HCT116 (cell line): ENCODE data around the gene SOBP. TPM values are rescaled to one million over a fixed set of nuclear protein-coding genes. Genes with fewer than 3 reads are reported as not detected.

ENCODE experiments used
- ATAC-seq: fragments of 200-7000 bp; cut with Tn5 transposase; 2 replicates; pipeline ENCODE4 v1.9.1; 2020; ENCODE audit warnings: mild to moderate bottlenecking, moderate library complexity
- BruUV-seq: library from RNA; stranded (reverse); fragments of 400-500 nt; replicated peaks from 2 replicates; lab custom pipeline; 2021; lab: Mats Ljungman, UMichigan
- CTCF ChIA-PET: fragments of 300-600 bp; sonication (Branson Sonifier 250); formaldehyde crosslinking; loops from one replicate; lab custom pipeline; 2021; ENCODE audit warnings: antibody characterized with exemption; lab: Charles Lee
- POLR2A ChIA-PET: fragments of 300-600, 350-600 bp; sonication (Branson Sonifier 250); formaldehyde crosslinking; loops from one replicate; lab custom pipeline; 2021; ENCODE audit warnings: antibody characterized with exemption; lab: Charles Lee
- RAD21 ChIA-PET, 2 experiments: fragments of 300-600 bp; sonication (Branson Sonifier 250); formaldehyde crosslinking; loops; one replicate each; lab custom pipeline; 2023; ENCODE audit warnings: low total read pairs in 2 of 2; ENCODE audit not compliant: uncharacterized antibody in 2 of 2, unreplicated experiment in 2 of 2, low non-redundant PET in 1 of 2; lab: Charles Lee
- DNase-seq: peaks from one replicate; pipeline ENCODE4 v3.0.0-alpha.2; 2010; ENCODE audit warnings: low read depth, low spot score
- H2AFZ ChIP-seq: fragments of 200-600 bp; shearing (Covaris generic), sonication (generic); 2 replicates; pipeline ENCODE4 v1.6.1; 2017; ENCODE audit warnings: low read depth, mixed run types, mixed read lengths, antibody characterized with exemption, low read length; ENCODE audit not compliant: poor library complexity, severe bottlenecking
- H3K27ac ChIP-seq: 2 replicates; pipeline ENCODE4 v1.5.1; 2012; ENCODE audit warnings: low read depth, low read length
- H3K27me3 ChIP-seq: fragments of 200-600 bp; sonication (generic); 2 replicates; pipeline ENCODE4 v1.6.1; 2016; ENCODE audit warnings: mixed run types, low read length, mixed read lengths; ENCODE audit not compliant: insufficient read depth
- H3K36me3 ChIP-seq, 2 experiments: fragments of 200-500 bp in 1 of 2; fragments of 200-600 bp in 1 of 2; sonication (Bioruptor generic) in 1 of 2; sonication (generic) in 1 of 2; 2 replicates each; pipeline versions ENCODE4 v1.5.1 to v1.6.1; 2014 to 2016; ENCODE audit warnings: low read length in 2 of 2, inconsistent platforms in 1 of 2, mixed read lengths in 1 of 2, mixed run types in 1 of 2; ENCODE audit not compliant: insufficient read depth in 2 of 2, control insufficient read depth in 1 of 2
- H3K4me1 ChIP-seq, 2 experiments: fragments of 200-600 bp in 1 of 2; sonication (generic) in 1 of 2; 2 replicates each; pipeline versions ENCODE4 v1.5.1 to v1.6.1; 2012 to 2017; ENCODE audit warnings: low read length in 2 of 2, inconsistent platforms in 1 of 2, mild to moderate bottlenecking in 1 of 2, mixed read lengths in 1 of 2, mixed run types in 1 of 2, moderate library complexity in 1 of 2; ENCODE audit not compliant: insufficient read depth in 2 of 2, control insufficient read depth in 1 of 2
- H3K4me2 ChIP-seq: fragments of 200-600 bp; sonication (generic); 2 replicates; pipeline ENCODE4 v1.6.1; 2017; ENCODE audit warnings: mixed run types, low read length, mixed read lengths
- H3K4me3 ChIP-seq, 2 experiments: fragments of 200-600 bp in 1 of 2; sonication (generic) in 1 of 2; replicated peaks in 1 of 2; 2 replicates each; pipeline ENCODE4 v1.5.1; 2011 to 2016; ENCODE audit warnings: low read length in 2 of 2, control low read depth in 1 of 2, low read depth in 1 of 2, mild to moderate bottlenecking in 1 of 2, mixed read lengths in 1 of 2, mixed run types in 1 of 2
- H3K79me2 ChIP-seq: fragments of 200-600 bp; sonication (generic); 2 replicates; pipeline ENCODE4 v1.6.1; 2017; ENCODE audit warnings: mild to moderate bottlenecking, mixed run types, low read length, moderate library complexity, mixed read lengths; ENCODE audit not compliant: insufficient read depth
- H3K9ac ChIP-seq: fragments of 200-600 bp; sonication (generic); 2 replicates; pipeline ENCODE4 v1.6.1; 2016; ENCODE audit warnings: low read length, mixed read lengths
- H3K9me2 ChIP-seq: fragments of 200-600 bp; sonication (generic), shearing (Covaris generic); 2 replicates; pipeline ENCODE4 v1.6.1; 2017; ENCODE audit warnings: mixed run types, mild to moderate bottlenecking, moderate library complexity; ENCODE audit not compliant: insufficient read depth
- H3K9me3 ChIP-seq, 2 experiments: fragments of 200-500 bp in 1 of 2; fragments of 200-600 bp in 1 of 2; sonication (Bioruptor generic) in 1 of 2; sonication (generic) in 1 of 2; 2 replicates each; pipeline ENCODE4 v1.6.1; 2014 to 2017; ENCODE audit warnings: low read length in 2 of 2, mixed read lengths in 2 of 2, inconsistent platforms in 1 of 2, low read depth in 1 of 2, mild to moderate bottlenecking in 1 of 2, mixed run types in 1 of 2, moderate library complexity in 1 of 2; ENCODE audit not compliant: control insufficient read depth in 1 of 2, insufficient read depth in 1 of 2
- H4K20me1 ChIP-seq: fragments of 200-600 bp; sonication (generic), shearing (Covaris generic); 2 replicates; pipeline ENCODE4 v1.6.1; 2017; ENCODE audit warnings: mixed run types, mild to moderate bottlenecking, moderate library complexity; ENCODE audit not compliant: insufficient read depth
- ATF3 ChIP-seq: IDR thresholded peaks from 2 replicates; pipeline ENCODE4 v1.6.1; 2012
- CEBPB ChIP-seq: IDR thresholded peaks from 2 replicates; pipeline ENCODE4 v1.6.1; 2012; ENCODE audit warnings: low read depth
- JUND ChIP-seq: IDR thresholded peaks from 2 replicates; pipeline ENCODE4 v1.6.1; 2012
- ZFX ChIP-seq: fragments of 450-650 bp; IDR thresholded peaks from 2 replicates; pipeline ENCODE4 v1.6.1; 2017
- ZNF274 ChIP-seq: fragments of 200-500 bp; sonication (Bioruptor generic); IDR thresholded peaks from 2 replicates; pipeline ENCODE4 v1.6.1; 2014; ENCODE audit warnings: mild to moderate bottlenecking, low read depth, low read length, inconsistent platforms
- intact Hi-C: fragments of 100-400 bp; cut with micrococcal nuclease; formaldehyde crosslinking; loops from 2 replicates; pipeline ENCODE4 v1.10.0; 2022
- total RNA-seq: library from RNA; stranded (reverse); gene quantifications from one replicate; pipeline ENCODE4 v1.2.1, GENCODE V29; 2021; ENCODE audit not compliant: unreplicated experiment
- TF ChIP-seq, protein P1 (sequence below), 3 experiments: fragments of 200-600 bp in 1 of 3; sonication (generic) in 1 of 3; IDR thresholded peaks in 2 of 3; conservative IDR thresholded peaks in 1 of 3; 2 replicates each; pipeline ENCODE4 v1.5.1; 2012 to 2017; ENCODE audit warnings: low read depth in 2 of 3, low read length in 2 of 3, antibody characterized with exemption in 1 of 3, borderline replicate concordance in 1 of 3, control low read depth in 1 of 3, mild to moderate bottlenecking in 1 of 3, mixed read lengths in 1 of 3, mixed run types in 1 of 3, moderate library complexity in 1 of 3; ENCODE audit not compliant: insufficient read depth in 1 of 3
- TF ChIP-seq, protein P2 (sequence below): IDR thresholded peaks from 2 replicates; pipeline ENCODE4 v1.6.1; 2012

SOBP gene
- total RNA-seq, 1 experiment from 2014 or later: 2.6 TPM

GRCh38 chr6:107491760-107492660 is 2.1 kb downstream of the SOBP start:
- peak overlapping the region; percentile 89 for H3K4me2 ChIP-seq
- ATAC-seq (no peak), DNase-seq (no peak)
- ChIA-PET POLR2A (no interaction called here), CTCF (no interaction called here), RAD21 (no interaction called here)
- H3K27ac ChIP-seq: no peak overlapping the region
- H3K9ac ChIP-seq: no peak overlapping the region
- TF ChIP-seq CEBPB (0 out of 2 replicates have a peak, but pooled peaks have one; percentile 3), ZFX (no peak)
- BruUV-seq: TSS peak; percentile 33
- no peaks in the 10 kb centered on the region for H3K79me2 ChIP-seq
- no peaks in the 10 kb centered on the region for H3K27me3 ChIP-seq
- H2AFZ ChIP-seq: no peak overlapping the region
- peaks cover 17 to 26% of the 10 kb centered on the region in 2 experiments for H3K4me1 ChIP-seq
- no peaks in the 10 kb centered on the region for H3K9me2 ChIP-seq
- intact Hi-C loops: no loop called here
- no peaks in the 10 kb centered on the region for H3K36me3 ChIP-seq
- H3K4me3 ChIP-seq: peak overlapping the region; percentile 75 to 79; a peak in 3 of 4 replicates
- no peaks in the 10 kb centered on the region for H3K9me3 ChIP-seq
- H4K20me1 ChIP-seq: no peaks in the 10 kb centered on the region

DNA sequence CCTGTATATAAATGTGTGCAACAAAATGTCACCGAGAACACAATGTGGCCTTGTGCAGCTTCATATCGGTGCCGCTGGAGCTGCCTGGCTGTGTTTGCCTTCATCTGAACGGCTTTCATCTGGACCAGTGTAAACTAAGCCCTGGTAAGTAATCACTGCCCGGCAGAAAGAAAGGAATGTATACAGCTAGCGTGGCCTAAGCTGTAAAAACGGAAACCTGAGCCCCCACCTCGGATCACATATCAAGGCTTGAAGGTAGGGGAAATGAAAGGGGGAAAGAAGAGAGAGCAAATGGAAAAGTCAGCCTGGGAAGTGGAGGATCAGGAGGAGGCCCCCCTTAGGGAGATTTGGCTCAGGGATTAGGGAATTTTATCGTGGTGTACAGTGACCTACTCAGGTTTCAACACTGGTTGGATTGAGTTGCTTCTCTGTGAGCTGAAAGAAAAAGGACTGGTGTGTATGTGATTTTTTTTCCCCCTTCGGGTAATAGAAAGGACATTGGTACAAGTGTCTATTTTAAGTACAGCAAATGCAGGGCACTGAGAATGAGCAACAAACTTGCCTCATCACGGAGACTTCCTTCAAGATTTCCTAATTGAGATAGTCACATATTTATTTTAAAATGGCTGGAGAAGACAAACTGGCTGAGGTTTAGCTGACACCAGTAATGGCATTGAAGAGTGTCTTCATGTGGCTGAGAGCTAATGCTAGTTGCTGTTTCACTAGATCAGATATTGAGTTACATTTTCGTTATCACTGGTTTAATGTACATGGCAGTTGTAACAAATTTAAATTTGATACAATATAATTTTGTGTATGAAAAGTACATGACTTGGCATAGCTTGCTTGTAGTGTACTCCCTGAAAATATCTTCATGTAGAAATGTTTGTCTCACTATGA is 3.5 kb downstream of the SOBP start:
- CTCF ChIA-PET: no interaction called here
- H3K9me3 ChIP-seq: no peaks in the 10 kb centered on the region
- H3K4me3 ChIP-seq: no peak overlapping the region
- no peaks in the 10 kb centered on the region for H3K27me3 ChIP-seq
- H2AFZ ChIP-seq: no peak overlapping the region
- H3K36me3 ChIP-seq: no peaks in the 10 kb centered on the region
- no peak overlapping the region for H3K4me2 ChIP-seq
- peaks cover 17 to 23% of the 10 kb centered on the region in 2 experiments for H3K4me1 ChIP-seq
- no peaks in the 10 kb centered on the region for H4K20me1 ChIP-seq
- POLR2A ChIA-PET: no interaction called here
- H3K27ac ChIP-seq: no peak overlapping the region
- no peaks in the 10 kb centered on the region for H3K9me2 ChIP-seq
- intact Hi-C loops: no loop called here
- RAD21 ChIA-PET: no interaction called here
- H3K9ac ChIP-seq: no peak overlapping the region
- no peak for ATAC-seq
- no TSS peak for BruUV-seq
- DNase-seq: no peak
- TF ChIP-seq, protein P1, sequence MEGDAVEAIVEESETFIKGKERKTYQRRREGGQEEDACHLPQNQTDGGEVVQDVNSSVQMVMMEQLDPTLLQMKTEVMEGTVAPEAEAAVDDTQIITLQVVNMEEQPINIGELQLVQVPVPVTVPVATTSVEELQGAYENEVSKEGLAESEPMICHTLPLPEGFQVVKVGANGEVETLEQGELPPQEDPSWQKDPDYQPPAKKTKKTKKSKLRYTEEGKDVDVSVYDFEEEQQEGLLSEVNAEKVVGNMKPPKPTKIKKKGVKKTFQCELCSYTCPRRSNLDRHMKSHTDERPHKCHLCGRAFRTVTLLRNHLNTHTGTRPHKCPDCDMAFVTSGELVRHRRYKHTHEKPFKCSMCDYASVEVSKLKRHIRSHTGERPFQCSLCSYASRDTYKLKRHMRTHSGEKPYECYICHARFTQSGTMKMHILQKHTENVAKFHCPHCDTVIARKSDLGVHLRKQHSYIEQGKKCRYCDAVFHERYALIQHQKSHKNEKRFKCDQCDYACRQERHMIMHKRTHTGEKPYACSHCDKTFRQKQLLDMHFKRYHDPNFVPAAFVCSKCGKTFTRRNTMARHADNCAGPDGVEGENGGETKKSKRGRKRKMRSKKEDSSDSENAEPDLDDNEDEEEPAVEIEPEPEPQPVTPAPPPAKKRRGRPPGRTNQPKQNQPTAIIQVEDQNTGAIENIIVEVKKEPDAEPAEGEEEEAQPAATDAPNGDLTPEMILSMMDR (IDR thresholded peaks at IDR 0.05 in 2 of 3, conservative IDR thresholded peaks at IDR 0.05 in 1 of 3; ENCODE audit: borderline replicate concordance in 1 of 3, insufficient read depth in 1 of 3, low read depth in 2 of 3, low read length in 2 of 3): no peak
- TF ChIP-seq, protein P2, sequence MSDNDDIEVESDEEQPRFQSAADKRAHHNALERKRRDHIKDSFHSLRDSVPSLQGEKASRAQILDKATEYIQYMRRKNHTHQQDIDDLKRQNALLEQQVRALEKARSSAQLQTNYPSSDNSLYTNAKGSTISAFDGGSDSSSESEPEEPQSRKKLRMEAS: no peak
- TF ChIP-seq JUND (no peak), ZNF274 (no peak), ATF3 (no peak)
- TF ChIP-seq, all 23 proteins: peak for 0
- no peaks in the 10 kb centered on the region for H3K79me2 ChIP-seq
